Activated naive CD4-positive, alpha-beta T cell treated with anti-CD3 and anti-CD28 coated beads for 36 hours (primary cell): ENCODE measurements around the gene MOB2. TPM values are rescaled to one million over a fixed set of nuclear protein-coding genes. Genes with fewer than 3 reads are reported as not detected.
"Not testable (repeated sequence)": the region's sequence is repeated elsewhere in the genome, so short reads cannot be mapped to it uniquely, and the experiment has no call there.

Experiments
- CTCF ChIA-PET: fragments of 350-600 bp; sonication (Branson Sonifier 250); formaldehyde crosslinking; loops from one replicate; lab custom pipeline; 2021; ENCODE audit warnings: antibody characterized with exemption; lab: Charles Lee
- DNase-seq: peaks from one replicate; pipeline ENCODE4 v3.0.0-alpha.2; 2020
- H3K27ac Mint-ChIP-seq: one replicate; pipeline ENCODE4 v1.8.0; 2021; ENCODE audit warnings: mild to moderate bottlenecking, mixed read lengths
- H3K27me3 Mint-ChIP-seq: one replicate; pipeline ENCODE4 v1.8.0; 2021; ENCODE audit warnings: low read depth, mixed read lengths
- H3K36me3 Mint-ChIP-seq: one replicate; pipeline ENCODE4 v1.8.0; 2021; ENCODE audit warnings: low read depth, mixed read lengths
- H3K4me1 Mint-ChIP-seq: one replicate; pipeline ENCODE4 v1.8.0; 2021; ENCODE audit warnings: low read depth, mixed read lengths
- H3K4me3 Mint-ChIP-seq: one replicate; pipeline ENCODE4 v1.8.0; 2021; ENCODE audit warnings: mild to moderate bottlenecking, moderate library complexity, mixed read lengths
- H3K9me3 Mint-ChIP-seq: one replicate; pipeline ENCODE4 v1.8.0; 2021; ENCODE audit warnings: mixed read lengths
- intact Hi-C: fragments of 100-400 bp; cut with micrococcal nuclease; formaldehyde crosslinking; loops from one replicate; pipeline ENCODE4 v1.15.1; 2023
- total RNA-seq, 2 experiments: library from RNA; stranded (reverse); gene quantifications; one replicate each; pipeline ENCODE4 v1.2.3, GENCODE V29; 2021

MOB2 gene
- total RNA-seq, 2 experiments from 2014 or later: 12.4 to 14.1 TPM

DNA sequence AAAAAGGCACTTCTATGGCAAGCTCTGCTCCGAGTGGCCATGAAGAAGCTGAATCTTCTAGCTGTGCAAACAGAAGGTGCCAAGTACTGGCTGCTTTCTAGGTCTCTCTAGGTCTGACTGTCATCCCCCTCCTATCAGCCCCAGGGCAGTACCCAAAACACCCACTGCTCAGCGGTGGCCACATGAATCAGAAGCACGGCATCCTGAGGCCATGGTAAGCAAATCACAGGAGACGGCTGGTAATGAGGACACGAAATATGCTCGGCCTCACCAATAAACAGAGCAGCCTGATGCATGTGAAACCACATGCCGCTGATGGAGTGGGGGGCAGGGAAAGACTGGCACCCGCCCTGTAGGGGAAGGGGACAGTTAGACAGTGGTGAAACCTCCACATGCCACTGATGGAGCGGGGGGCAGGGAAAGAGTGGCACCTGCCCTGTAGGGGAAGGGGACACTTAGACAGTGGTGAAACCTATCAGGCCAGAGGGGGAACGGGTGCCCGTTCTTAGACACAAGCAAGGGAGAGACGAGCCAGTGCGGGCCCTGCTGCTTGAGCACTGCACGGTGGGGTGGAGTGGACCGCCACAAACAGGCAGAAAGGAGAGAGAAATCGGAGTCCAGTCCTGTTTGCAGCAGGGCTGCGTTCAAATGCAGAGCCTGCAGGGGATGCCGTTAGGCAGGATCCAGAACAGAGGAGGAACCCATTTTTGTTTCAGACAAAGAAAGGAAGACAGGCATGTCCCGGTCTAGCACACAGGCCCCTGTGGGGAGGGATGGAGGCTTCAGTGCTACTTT, 29.9 kb upstream of the MOB2 start:
- DNase-seq: no peak
- Mint-ChIP-seq H3K27ac (no peak overlapping the region), H3K9me3 (no peaks in the 10 kb centered on the region), H3K36me3 (no peaks in the 10 kb centered on the region), H3K27me3 (no peaks in the 10 kb centered on the region), H3K4me1 (peaks cover 64% of the 10 kb centered on the region), H3K4me3 (no peak overlapping the region)
- CTCF ChIA-PET: interaction anchor here (0.9 to 2.0 kb wide), 6 partner anchors 9 to 313 kb away, joined by 3 to 5 read pairs (median 4); no protein-coding TSS in a partner anchor
- intact Hi-C loops: loop anchor here (10.0 kb wide), 2 partner anchors 212 to 402 kb away; partner anchors contain the start of gene TOLLIP

DNA sequence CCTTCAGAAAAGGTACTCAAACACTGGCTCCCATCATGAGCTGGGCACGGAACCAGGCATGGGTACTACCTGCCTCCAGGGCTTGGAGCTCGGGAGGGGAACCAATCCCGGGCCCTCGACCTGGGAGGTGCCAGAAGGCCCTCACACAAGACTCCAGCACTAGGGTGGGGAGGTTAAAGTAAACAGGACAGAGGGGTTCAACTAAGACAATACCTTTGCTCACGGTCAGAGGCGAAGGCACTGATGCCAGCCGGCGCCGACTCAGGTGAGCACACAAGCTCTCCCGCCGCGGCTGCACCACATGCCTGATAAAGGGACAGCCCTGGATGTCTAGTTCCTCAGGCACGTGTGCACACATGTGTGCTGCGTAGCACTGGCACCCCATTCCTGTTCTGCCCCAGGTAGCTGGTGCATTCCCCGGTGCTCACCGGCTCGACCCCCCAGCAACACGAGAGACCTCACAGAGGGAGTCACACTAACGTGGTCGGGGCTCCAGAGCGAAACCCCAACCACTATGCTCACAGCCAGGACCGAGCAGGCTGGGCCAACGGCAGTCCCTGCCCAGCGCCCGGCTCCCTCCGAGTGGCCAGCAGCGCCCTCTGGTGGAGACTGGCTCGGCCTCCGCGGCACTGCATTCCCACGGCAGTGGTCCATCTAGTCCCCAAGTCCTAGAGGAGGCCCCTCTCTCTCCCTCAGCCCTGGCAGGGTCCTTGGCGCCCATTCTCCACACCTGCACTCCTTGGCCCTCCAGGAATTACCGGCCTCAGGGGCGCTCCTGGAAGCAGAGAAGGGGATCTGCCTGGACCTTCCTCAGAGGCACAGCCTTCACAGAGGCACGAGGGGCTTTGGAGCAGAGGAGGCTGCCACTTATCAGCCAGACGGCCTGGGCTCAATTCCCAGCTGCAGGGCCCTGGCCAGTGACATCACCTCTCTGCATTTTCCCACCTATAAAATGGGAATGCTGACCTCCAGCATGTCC, 28.8 kb upstream of the MOB2 start:
- no peak overlapping the region for H3K4me3 Mint-ChIP-seq
- H3K36me3 Mint-ChIP-seq: no peaks in the 10 kb centered on the region
- H3K4me1 Mint-ChIP-seq: peaks cover 61% of the 10 kb centered on the region
- DNase-seq: peak; percentile 82
- intact Hi-C loops: loop anchor here (1.0 to 10.0 kb wide), 5 partner anchors 62 to 401 kb away; partner anchors contain the start of gene TOLLIP
- no peaks in the 10 kb centered on the region for H3K27me3 Mint-ChIP-seq
- H3K9me3 Mint-ChIP-seq: no peaks in the 10 kb centered on the region
- no peak overlapping the region for H3K27ac Mint-ChIP-seq
- CTCF ChIA-PET: interaction anchor here (0.7 to 2.0 kb wide), 14 partner anchors 10 to 317 kb away, joined by 3 to 5 read pairs (median 4); no protein-coding TSS in a partner anchor

DNA sequence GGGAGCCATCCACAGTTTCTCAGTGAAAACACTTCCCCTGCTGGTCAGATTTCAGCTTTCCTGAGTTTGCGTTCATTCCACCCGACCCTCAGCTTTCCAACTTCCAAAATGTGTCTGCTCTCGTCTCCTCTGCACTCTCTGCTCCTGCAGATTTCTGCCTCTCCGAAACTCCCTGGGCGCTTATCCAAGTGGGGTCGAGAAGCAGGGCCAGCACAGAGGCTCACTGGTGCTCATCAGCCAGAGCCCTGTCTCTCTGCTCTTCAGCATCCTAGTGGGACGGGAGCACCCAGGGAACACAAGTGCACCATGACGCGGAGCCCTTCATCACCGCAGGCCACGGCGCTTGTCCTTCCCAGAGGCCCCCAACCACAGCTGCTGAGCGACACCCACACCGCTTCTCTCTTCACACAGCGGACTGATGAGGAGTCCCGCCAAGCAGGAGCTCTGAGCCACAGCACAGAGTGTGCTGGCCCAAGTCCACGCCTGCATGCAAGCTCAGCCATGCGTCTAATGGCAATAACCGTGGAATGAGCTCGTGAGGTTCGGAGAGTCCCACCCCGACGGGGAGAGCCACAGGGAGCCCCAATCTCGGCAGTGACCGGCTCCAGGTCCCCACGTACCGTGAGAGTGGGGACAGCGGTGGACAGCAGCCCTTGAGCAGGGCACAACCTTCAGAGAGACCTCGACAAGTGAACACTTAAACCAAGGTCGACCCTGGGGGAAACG, 27.9 kb upstream of the MOB2 start:
- no peak overlapping the region for H3K4me3 Mint-ChIP-seq
- CTCF ChIA-PET: interaction anchor here (0.6 to 2.0 kb wide), 10 partner anchors 11 to 316 kb away, joined by 3 to 5 read pairs (median 4); no protein-coding TSS in a partner anchor
- H3K36me3 Mint-ChIP-seq: no peaks in the 10 kb centered on the region
- H3K4me1 Mint-ChIP-seq: peaks cover 61% of the 10 kb centered on the region
- no peaks in the 10 kb centered on the region for H3K9me3 Mint-ChIP-seq
- H3K27me3 Mint-ChIP-seq: no peaks in the 10 kb centered on the region
- DNase-seq: no peak
- intact Hi-C loops: loop anchor here (1.0 to 10.0 kb wide), 5 partner anchors 61 to 400 kb away; partner anchors contain the start of gene TOLLIP
- no peak overlapping the region for H3K27ac Mint-ChIP-seq

DNA sequence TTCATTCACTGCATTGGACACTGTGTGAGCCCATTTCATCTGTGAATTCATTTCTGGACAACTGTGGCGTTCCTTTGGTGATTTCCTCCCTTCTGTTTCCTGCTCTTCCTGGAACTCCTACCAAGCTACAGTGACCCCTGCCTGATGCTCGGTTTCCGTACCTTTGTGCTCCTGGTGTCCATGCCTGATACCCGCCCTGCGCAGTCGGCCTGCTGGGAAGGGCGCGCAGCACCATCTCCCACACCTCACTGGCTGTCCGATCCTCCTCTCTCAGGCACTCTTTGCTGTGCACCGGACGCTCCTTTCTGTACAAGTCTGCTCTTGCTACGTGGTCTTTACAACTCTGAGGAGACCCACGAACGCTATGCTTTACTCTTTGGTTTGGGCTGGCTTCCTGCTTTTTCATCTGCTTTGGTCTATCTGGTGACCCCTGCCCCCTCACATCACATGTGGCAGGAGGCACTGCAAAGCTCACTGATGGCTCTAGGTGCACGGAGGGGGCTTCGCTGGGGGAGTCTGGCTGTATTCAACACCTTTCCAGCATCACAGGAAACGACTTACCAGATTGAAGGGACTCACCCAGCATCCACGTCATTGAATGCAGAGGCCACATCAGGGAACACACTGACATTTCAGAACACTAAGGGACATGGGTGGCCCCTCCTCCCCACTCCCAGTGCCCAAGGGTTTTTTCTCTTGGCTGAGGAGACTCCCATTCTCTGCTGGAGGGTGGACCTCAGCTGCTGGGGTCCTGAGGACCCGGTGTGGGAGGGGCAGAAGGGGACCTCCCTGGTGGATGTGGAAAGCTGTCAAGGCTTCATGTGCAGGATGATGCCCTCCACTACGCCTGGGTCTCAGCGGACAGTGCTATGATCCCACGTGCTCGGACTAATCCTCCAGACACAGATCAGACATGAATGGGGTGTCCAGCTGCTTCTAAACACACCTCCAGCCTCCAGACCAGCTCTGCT, 27.0 kb upstream of the MOB2 start:
- Mint-ChIP-seq H3K4me3 (no peak overlapping the region), H3K4me1 (peaks cover 62% of the 10 kb centered on the region), H3K27me3 (no peaks in the 10 kb centered on the region), H3K9me3 (no peaks in the 10 kb centered on the region), H3K36me3 (no peaks in the 10 kb centered on the region), H3K27ac (no peak overlapping the region)
- DNase-seq: no peak
- intact Hi-C loops: loop anchor here (10.0 kb wide), 2 partner anchors 209 to 399 kb away; partner anchors contain the start of gene TOLLIP
- CTCF ChIA-PET: interaction anchor here (0.6 to 1.3 kb wide), 5 partner anchors 19 to 61 kb away, joined by 3 to 4 read pairs (median 4); no protein-coding TSS in a partner anchor

DNA sequence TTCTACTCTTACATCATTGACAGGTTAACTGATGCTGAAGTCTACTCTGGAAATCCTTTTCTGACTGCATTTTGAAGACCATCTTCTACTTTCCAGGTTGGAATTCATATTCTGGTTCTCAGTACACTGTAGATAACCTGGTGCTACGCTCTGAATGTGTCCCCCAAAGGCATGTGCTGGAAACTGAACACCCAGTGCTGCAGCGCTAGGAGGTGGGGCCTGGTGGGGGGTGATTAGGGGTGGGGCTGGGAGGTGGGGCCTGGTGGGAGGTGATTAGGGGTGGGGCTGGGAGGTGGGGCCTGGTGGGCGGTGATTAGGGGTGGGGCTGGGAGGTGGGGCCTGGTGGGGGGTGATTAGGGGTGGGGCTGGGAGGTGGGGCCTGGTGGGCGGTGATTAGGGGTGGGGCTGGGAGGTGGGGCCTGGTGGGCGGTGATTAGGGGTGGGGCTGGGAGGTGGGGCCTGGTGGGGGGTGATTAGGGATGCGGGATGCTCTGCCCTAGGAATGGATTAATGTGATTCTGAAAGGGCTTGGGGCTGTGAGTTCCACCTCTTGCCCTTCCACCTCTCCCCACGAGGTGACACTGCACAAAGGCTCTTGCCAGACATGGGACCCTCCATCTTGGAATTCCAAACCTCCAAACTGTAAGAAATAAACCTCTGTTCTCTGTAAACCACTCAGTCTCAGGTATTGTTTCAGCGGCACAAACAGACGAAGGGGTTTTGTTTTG, 26.1 kb upstream of the MOB2 start:
- CTCF ChIA-PET, H3K9me3 Mint-ChIP-seq, DNase-seq, H3K27me3 Mint-ChIP-seq, H3K27ac Mint-ChIP-seq, H3K36me3 Mint-ChIP-seq, H3K4me3 Mint-ChIP-seq: not testable (repeated sequence)
- intact Hi-C loops: loop anchor here (10.0 kb wide), 2 partner anchors 208 to 398 kb away; partner anchors contain the start of gene TOLLIP
- peaks cover 62% of the 10 kb centered on the region for H3K4me1 Mint-ChIP-seq

DNA sequence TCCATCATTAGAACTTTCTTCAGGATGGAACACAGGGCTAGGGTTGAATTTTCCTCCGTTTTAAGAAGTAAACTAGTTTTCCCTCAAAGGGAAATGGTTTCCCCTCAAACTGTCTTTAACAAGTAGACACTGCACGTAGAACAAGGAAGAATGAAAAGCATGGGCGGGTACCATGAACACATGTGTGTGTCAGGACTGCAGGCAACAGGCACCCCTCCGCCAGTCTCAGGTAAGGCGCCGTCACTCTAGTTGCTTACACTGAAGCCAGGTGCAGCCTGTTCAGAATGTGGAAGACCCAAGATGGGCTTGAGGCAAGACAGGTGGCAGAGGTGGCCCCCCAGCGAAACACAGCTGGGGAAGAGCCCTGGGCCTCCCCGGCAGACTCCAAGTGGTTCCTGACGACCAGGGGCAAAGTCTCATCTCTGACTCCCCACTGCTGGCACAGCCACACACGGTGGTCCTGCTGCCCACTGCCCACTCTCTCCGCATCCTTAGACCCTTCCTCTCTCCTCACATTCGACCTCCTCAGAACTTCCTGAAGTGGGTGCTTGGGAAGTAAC, 25.4 kb upstream of the MOB2 start:
- DNase-seq: no peak
- CTCF ChIA-PET: interaction anchor here (0.8 kb wide), 1 partner anchor 63 kb away, joined by 3 read pairs; no protein-coding TSS in a partner anchor
- intact Hi-C loops: loop anchor here (10.0 kb wide), 2 partner anchors 207 to 397 kb away; partner anchors contain the start of gene TOLLIP
- no peak overlapping the region for H3K4me3 Mint-ChIP-seq
- no peak overlapping the region for H3K27ac Mint-ChIP-seq
- H3K9me3 Mint-ChIP-seq: no peaks in the 10 kb centered on the region
- H3K27me3 Mint-ChIP-seq: no peaks in the 10 kb centered on the region
- H3K36me3 Mint-ChIP-seq: no peaks in the 10 kb centered on the region
- peaks cover 59% of the 10 kb centered on the region for H3K4me1 Mint-ChIP-seq

DNA sequence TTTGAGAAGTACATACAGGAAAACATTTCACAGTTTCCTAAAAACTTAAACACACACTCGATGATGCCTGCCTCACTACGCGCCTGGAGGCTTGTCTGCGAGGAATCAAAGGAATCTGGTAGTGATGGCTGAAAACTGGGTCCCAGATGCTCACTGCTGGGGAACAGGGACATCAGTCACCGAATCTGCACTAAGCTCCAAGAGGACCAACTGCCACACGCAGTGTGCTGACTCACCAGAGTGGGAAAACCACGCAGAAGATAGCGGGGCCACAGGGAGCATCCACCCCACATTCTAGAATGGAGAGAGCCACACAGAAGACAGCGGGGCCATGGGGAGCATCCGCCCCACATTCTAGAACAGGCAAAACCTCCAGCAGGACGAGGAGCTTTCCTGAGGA, 24.3 kb upstream of the MOB2 start:
- no peak overlapping the region for H3K4me3 Mint-ChIP-seq
- peaks cover 48% of the 10 kb centered on the region for H3K4me1 Mint-ChIP-seq
- DNase-seq: no peak
- intact Hi-C loops: loop anchor here (10.0 kb wide), 2 partner anchors 206 to 396 kb away; partner anchors contain the start of gene TOLLIP
- no peaks in the 10 kb centered on the region for H3K27me3 Mint-ChIP-seq
- no peaks in the 10 kb centered on the region for H3K9me3 Mint-ChIP-seq
- H3K36me3 Mint-ChIP-seq: no peaks in the 10 kb centered on the region
- no peak overlapping the region for H3K27ac Mint-ChIP-seq
- CTCF ChIA-PET: interaction anchor here (0.6 kb wide), 1 partner anchor 85 kb away, joined by 3 read pairs; no protein-coding TSS in a partner anchor

DNA sequence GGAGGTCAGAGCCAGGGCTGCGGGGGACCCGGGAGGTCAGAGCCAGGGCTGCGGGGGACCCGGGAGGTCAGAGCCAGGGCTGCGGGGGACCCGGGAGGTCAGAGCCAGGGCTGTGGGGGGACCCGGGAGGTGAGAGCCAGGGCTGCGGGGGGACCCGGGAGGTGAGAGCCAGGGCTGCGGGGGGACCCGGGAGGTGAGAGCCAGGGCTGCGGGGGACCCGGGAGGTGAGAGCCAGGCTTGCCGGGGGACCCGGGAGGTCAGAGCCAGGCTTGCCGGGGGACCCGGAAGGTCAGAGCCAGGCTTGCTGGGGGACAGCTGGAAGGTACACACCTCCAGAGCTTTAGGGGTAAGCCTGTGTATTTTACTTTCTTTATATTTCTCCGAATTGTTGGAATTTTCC, 23.8 kb upstream of the MOB2 start:
- peaks cover 43% of the 10 kb centered on the region for H3K4me1 Mint-ChIP-seq
- H3K36me3 Mint-ChIP-seq, H3K27me3 Mint-ChIP-seq, H3K9me3 Mint-ChIP-seq, DNase-seq, H3K4me3 Mint-ChIP-seq, CTCF ChIA-PET, H3K27ac Mint-ChIP-seq: not testable (repeated sequence)
- intact Hi-C loops: loop anchor here (10.0 kb wide), 2 partner anchors 206 to 396 kb away; partner anchors contain the start of gene TOLLIP

DNA sequence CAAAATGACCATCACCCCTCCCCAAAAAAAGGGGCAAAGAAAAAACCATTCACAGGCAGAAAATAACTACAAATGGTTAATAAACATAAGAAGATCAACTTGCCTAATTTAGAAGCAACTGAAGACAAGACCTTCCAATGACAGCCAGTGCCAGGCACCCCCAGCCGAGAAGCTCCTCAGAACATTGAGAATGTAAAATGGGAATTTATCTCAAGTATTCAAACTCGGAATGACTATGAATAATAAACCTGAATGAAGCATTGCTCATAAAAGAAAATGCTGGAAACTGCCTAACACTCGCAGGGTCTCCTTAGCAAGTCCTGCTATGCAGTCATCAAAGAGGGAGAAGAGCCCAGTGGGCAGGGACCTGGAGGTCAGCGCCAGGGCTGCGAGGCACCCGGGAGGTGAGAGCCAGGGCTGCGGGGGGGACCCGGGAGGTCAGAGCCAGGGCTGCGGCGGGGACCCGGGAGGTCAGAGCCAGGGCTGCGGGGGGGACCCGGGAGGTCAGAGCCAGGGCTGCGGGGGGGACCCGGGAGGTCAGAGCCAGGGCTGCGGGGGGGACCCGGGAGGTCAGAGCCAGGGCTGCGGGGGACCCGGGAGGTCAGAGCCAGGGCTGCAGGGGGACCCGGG, 23.2 kb upstream of the MOB2 start:
- CTCF ChIA-PET: no interaction called here
- Mint-ChIP-seq H3K9me3 (no peaks in the 10 kb centered on the region), H3K4me1 (peaks cover 38% of the 10 kb centered on the region), H3K4me3 (no peak overlapping the region), H3K36me3 (no peaks in the 10 kb centered on the region), H3K27ac (no peak overlapping the region), H3K27me3 (no peaks in the 10 kb centered on the region)
- no peak for DNase-seq
- intact Hi-C loops: loop anchor here (10.0 kb wide), 2 partner anchors 205 to 395 kb away; partner anchors contain the start of gene TOLLIP
